HG03469 (cell line): Measurements from ENCODE around the gene KYNU.
"Not testable (repeated sequence)": the region's sequence is repeated elsewhere in the genome, so short reads cannot be mapped to it uniquely, and the experiment has no call there.

Source experiments
- ATAC-seq: cut with Tn5 transposase; IDR thresholded peaks from one replicate; pipeline ENCODE4 v1.9.1; 2021; ENCODE audit warnings: mild to moderate bottlenecking, moderate library complexity, moderate number of reproducible peaks; ENCODE audit not compliant: unreplicated experiment

KYNU gene

DNA sequence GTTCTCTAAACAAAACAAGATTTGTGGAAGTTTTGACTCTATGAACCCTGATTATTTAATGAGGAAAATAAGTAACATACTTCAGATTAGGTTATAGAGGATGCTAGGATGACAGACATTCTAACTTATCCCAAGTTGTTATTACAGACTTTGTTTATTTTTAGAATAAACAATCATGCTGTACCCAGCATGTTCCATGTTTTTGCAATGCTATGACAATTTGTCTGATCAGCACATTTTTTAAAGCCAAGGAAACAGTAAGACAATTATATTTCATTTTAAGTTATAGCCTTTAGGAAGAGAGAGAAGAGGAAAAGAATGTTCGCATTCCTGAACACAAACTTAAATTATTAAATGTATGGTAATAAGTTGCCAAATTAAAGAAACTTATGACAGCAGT lies 119.8 kb downstream of the KYNU start:
- no peak for ATAC-seq

DNA sequence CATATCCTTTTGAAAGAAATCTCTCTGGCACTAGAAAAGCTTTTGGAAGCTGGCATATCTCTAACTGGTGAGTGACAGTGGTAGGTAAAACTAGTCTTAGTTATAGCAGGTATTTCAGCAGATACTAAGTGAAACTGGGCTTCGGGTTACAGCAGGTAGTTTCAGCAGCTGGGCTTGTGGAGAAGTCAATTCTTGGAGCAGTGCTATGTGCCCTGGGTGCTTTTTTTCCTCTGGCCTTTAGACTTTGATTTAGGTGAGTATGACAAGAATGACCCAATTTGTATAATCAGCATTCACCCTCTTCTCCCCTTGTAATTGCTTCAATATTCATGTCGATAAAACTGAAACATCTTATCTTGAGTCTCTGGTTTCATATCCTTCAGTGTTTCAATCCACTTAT lies 123.1 kb downstream of the KYNU start:
- no peak for ATAC-seq

DNA sequence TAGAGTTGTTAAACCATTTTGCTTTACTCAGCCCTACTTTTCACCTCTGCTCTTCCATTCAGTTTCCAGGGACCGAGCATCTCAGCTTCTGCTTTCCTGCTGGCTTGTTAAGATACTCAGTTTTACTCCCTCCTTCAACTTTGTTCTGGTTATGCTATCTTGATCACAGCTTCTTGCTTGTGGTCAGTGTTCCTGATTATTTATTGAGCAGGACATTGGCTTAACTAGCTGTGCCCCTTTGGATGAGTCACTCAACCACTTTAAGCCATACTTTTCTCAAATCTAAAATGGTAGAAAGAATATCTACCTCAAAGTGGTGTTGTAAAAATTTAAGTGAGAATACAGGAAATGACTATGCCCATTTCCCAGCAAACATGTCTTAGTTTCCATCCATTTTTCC lies 124.0 kb downstream of the KYNU start:
- no peak for ATAC-seq

DNA sequence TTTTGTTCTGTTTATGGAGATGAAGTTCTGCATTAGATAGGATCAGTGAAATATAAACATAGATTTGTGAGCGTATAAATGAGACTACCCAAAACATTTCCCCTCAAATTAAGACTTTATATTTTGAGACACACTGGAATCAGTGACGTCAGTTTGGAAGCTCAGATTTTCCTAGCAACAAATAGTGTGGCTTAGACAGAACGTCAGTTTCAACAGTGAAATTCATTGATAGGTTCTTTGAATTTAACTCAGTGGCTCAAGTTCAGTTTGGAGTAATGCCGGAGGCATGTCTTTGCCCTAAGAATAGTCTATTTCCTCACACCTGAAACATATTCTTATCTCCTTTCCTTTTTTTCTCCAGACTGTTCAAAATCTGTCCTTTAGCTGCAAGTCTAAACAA lies 138.2 kb downstream of the KYNU start:
- no peak for ATAC-seq

DNA sequence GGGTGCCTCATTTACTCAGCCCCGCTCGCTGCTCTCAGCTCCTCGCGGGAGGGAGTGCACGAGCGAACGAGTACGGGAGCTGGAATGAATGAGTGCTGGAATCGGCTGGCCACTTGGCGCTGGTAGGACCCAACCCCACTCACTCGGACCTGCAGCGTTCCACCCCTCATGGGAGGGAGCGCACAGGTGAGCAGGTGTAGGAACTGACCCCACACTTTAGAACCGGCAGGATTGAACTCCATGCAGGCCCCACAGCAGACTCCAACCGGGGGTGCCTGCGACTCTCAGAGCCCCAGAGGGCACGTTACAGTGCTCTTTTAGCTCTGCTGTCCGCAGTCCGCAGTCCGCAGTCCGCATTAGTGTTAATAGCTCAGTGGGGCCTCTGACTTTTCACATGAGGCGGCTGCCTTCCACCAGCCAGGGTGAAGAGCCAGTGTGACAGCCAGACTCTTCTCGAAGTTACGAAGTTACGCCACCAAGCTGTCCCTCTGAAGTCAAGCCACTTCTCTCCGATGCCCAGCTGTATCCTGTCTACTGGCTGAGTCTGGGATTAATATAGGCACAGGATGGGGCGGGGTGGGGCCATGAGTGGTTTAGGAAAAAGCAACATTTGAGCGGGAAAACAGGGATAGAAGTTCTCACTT lies 149.1 kb downstream of the KYNU start:
- no peak for ATAC-seq

DNA sequence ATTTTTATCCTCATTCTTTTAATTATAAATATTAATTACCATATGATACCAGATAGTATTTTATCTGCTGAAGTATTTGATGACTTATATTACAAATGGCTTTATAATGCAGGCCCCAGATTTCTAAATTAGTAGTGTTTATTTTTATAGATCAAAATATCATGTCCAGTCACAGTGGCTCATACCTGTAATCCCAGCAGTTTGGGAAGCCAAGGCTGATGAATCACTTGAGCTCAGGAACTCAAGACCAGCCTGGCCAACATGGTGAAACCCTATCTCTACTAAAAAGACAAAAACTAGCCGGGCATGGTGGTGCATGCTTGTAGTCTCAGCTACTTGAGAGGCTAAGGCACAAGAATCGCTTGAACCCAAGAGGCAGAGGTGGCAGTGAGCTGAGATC lies 151.7 kb downstream of the KYNU start:
- no peak for ATAC-seq

DNA sequence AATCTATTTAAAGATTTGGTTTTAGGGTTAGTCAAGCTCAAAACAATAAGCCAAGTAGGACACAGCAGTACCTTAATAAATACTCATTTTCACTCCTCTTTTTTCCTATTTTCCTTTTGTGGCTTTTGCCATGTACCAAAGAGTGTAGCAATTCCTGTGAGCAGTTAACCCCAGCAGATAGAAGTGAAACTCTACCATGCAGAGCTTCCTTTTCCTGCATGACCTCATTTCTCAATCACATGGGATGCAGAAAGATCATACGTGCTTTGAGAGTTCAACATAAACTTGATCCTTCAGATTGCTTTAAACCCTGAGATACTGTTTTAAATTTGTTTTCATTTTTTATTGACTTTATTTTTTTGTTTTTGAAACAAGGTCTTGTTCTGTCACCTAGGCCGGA lies 152.7 kb downstream of the KYNU start:
- ATAC-seq: no peak

DNA sequence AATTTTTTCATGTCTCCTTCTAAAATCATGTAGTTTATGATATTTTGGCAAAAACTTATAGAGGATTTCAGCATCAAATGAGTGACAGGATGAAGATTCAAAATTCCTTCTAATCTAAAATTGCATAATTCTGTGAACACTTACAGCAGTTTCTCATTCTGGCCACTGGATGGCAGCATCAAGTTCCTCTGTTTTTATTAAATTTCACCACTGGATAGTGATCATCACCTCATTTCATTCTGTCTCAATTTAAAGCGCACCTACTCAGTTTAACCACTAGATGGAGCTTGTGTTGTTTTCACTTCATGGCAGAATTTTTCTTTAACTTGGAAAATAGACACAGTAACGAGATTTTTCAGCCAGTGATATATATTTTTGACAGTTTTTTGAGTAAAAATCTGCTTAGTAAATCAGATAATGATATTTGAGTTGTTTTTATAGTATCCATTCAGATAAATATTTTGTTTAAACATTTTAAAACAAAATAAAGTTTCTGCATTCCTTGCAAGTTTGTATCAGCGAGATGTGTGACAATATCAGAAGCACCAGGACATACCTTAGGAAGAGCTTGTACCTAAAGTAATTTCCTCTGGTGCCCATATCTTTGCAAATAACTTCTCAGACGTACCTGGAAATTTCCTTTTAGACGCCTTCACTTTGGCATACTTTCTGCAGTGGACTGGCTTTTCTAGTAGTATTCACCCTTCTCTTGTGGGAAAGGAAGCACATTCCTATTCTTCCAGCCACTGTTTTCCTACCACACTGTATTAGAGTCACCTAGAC lies 157.0 kb downstream of the KYNU start:
- peak; percentile 86 for ATAC-seq

DNA sequence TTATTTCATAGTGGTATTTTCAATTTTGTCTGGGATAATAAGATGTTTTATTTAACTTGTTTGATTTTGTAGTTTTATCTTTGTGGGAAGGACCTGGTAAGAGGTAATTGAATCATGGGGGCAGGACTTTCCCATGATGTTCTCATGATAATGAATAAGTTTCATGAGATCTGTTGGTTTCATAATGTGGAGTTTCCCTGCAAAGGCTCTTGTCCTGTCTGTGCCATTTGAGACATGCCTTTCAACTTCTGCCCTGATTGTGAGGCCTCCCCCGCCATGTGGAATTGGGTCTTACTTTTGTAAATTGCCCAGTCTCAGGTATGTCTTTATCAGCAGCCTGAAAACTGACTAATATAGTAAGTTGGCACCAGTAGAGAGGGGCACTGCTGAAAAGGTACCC lies 174.0 kb downstream of the KYNU start:
- ATAC-seq: no peak

DNA sequence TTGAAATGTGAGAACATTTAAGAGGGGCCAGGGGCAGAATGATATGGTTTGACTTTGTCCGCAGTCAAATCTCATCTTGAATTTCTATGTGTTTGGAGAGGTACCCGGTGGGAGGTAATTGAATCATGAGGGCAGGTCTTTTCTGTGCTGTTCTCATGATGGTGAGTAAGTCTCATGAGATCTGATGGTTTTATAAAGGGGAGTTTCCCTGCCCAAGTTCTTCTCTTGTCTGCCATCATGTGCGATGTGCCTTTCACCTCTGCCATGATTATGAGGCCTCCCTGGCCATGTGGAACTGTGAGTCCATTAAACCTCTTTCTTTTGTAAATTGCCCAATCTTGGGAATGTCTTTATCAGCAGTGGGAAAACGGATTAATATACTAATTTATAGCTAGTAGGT lies 176.0 kb downstream of the KYNU start:
- not testable (repeated sequence) for ATAC-seq

DNA sequence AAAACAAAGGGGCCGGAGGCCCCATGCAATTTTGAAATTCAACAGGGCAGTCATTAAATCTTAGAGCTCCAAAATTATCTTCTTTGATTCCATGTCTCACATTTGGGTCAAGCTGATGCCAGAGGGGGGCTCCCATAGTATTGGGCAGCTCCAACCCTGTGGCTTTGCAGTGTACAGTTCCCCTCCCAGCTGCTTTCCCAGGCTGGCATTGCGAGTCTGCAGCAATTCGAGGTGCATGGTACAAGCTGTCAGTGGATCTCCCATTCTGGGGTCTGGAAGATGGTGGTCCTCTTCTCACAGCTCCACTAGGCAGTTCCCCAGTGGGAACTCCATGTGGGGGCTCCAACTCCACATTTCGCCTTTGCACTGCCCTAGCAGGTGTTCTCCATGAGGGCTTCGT lies 179.1 kb downstream of the KYNU start:
- ATAC-seq: no peak

DNA sequence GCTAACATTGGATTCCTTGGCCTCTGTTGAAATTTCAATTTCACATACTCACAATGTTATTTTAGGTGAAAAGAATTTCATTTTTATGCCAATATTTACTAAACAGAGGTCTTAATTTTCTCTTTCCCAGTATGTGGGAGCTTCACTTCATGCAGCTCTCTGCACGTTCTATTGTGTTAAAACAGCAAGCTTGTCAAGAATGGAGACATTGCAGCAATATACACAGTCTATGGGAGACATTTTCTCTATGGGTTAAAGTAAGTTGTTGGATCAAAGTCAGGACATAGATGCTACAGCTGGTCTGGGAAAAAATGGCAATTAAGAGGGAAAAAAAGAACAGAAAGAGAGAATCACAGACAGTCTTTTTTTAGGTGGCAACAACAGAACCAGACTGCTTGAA lies 181.4 kb downstream of the KYNU start:
- no peak for ATAC-seq

DNA sequence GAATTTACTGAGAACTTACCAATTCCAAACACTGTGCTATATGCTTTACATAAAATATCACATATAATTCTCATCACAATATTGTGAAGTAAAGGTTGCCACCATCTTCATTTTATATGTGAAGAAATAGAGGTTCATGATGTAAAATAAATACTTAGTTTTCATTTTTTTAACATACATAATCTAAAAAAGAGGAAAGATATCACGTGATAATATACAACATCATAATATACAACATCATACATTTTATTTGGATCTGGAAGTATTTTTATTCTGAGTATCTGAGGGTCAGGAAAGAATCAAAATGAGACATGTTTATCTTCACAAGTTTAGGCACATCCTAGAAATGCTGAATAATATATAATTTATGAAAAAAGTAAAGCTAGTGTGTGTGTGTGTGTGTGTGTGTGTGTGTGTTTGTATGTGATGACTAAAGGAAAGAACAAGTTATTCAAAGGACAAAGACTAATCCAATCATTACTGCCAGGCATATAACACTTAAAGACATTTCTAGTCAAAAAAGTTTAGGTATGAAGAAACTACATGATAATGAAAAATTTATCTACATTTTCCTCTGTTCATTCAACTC lies 186.2 kb downstream of the KYNU start:
- no peak for ATAC-seq

DNA sequence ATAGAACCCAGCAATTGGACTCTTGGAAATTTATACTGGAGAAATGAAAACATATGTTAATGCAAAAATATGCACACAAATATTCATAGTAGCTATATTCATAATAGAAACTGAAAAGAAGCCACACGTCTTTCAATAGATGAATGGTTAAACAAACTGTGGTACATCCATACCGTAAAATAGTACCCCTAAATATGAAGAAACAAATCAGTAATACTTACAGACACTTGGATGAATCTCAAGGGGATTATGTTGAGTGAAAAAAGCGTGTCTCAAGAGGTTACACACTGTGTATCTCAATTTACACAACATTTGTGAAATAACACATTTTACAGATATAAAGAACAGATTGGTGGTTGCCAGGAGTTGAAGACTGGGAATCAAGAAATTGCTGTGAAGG lies 190.6 kb downstream of the KYNU start:
- no peak for ATAC-seq

DNA sequence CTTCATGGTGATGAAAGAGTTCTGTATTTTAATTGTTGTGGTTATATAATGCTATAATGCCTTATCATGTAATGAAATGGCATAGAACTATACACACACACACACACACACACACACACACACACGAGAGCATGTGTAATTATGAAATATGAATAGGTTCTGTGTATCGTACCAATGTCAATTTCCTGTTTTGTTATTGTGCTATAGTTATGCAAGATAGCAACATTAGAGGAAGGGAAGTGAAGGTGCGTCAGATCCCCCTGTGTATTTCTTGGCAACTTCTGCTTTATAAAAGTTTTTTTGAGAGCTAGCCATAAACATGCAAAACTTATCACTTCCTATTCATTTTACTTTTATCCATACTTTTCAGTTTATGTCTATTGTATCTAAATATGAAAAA lies 191.0 kb downstream of the KYNU start:
- ATAC-seq: no peak

DNA sequence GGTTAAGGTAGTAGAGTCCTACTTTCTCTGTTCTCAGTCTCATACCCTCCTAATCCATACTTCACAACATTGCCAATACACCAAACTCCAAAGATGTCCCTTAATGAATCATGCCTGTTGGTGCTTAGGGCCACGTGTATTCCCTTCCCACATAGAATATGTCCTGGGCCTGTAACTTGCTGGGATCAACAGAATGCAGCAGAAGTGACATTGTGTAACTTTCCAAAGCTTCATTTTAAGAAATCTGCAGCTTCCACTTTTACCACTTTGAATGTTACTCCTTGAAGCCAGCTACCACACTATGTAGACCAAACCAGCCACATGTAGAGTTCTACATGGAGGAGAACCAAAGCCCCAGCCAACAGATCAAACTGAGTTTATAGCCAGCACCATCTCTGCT lies 193.2 kb downstream of the KYNU start:
- ATAC-seq: no peak

DNA sequence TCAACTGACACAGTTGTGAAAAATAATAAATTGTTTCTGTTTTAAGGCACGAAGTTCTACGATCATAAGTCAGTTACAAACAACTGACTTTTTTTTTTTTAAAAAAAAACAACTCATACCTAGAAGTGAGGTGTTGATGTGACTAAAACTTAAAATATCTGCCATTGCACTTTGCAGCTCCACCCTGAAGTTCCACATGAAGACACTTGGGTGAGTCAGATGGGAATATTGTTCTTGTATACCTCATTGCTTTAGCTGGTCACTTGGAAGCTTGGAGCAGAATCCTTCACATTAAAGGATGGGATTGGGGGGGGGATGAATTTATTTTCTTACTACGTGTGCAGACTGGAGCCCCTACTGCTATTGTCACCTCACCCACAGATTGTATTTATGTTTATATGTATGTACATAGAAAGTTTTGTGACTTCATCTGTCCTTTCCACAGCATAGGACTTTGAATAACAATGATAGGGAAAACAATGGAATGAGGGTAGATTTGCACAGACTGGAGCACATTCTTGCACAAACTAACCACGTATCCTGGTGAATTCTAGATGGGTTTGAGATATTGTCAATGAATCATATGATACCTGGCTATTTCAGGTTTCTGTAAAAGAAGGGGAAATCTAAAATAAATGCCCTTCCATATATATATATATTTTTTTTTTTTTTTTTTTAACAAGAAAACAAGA lies 193.9 kb downstream of the KYNU start:
- ATAC-seq: no peak

DNA sequence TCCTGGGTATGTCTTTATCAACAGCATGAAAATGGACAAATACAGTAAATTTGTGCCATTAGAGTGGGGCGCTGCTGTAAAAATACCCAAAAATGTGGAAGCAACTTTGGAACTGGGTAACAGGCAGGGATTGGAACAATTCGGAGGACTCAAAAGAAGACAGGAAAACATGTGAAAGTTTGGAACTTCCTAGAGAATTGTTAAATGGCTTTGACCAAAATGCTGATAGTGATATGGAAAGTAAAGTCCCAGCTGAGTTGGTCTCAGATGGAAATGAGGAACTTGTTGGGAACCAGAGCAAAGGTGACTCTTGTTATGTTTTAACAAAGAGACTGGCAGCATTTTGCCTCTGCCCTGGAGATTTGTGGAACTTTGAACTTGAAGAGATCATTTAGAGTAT lies 197.4 kb downstream of the KYNU start:
- not testable (repeated sequence) for ATAC-seq

DNA sequence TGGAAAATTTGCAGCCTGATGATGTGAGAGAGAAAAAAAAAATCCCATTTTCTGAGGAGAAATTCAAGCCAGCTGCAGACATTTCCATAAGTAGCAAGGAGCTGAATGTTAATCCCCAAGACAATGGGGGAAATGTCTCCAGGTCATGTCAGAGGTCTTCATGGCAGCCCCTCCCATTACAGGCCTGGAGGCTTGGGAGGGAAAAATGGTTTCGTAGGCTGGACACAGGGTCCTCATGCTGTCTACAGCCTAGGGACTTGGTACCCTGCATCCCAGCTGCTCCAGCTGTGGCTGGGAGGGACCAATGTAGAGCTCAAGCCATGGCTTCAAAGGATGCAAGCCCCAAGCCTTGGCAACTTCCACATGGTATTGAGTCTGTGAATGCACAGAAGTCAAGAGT lies 198.2 kb downstream of the KYNU start:
- ATAC-seq: no peak

DNA sequence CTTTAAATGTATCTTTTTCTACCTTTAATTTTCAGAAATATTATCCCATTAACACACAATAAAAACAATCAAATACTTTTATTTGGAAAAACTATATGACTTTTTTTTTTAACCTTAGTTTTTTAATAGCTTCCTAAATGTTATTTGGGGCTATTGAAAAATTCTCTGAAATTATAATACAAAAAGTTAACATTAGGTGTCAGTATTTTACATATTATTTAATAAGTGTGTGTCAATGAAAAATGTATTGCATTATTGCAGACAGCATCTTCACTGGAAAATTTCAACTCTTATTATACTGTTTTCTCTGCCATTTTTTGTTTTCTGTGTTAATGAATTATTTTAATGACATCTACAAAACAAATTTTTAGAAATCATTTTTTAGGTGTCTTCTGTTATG lies 200.6 kb downstream of the KYNU start:
- ATAC-seq: no peak

DNA sequence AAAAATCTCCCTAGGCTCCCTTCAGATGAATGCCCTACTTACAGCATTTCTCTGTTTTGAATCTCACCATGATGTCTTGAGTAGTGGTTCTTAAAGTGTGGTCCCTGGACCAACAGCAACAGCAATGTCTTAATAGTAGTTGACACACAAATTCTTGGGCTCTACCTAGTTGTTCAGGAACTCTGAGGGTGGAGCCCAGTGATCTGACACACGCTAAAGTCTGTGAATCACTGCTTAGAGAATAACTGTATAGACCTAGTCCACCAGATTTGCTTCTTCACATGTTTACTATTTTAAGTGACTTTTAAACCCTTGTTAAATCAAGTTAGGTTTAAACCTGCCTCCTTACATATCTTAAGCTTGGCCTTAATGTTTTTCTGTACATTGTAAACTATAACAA lies 204.2 kb downstream of the KYNU start:
- ATAC-seq: no peak

DNA sequence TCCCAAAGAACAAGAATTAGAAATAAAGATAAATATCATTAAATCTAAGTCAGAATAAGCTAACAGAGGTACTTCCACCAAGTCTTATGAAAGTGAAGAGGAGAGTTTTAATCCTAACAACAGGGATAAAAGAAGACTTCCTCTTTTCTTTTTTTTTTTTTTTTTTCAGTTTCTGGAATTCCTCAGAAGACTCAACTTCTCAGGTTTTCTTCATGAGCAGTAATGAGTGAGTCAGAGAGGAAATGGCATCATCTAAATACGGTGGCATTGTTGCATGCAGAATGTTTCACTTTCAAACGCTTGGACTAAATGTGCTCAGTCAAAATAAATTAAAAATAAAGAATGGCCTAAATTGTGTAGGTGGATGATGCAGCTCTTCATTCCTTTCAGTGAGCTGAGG lies 206.2 kb downstream of the KYNU start:
- ATAC-seq: no peak
